ENCODE results near the gene SRSF6.
A peak's percentile ranks its signal among the peaks of the same experiment; 100 is the strongest.
"Not testable (repeated sequence)": the region's sequence is repeated elsewhere in the genome, so short reads cannot be mapped to it uniquely, and the experiment has no call there.

SRSF6 gene

GRCh38 chr20:43457640-43458421, at the start of gene SRSF6:
TSS of gene SRSF6 (plus strand) at chr20:43457896. CDS start at chr20:43458034, 138 bp downstream.
- FAIRE-seq, result no peak
- DNase-seq (ENCODE audit: insufficient read length, low spot score), result peak; percentile 61
- TF ChIP-seq CTCF (IDR thresholded peaks at IDR 0.05; ENCODE audit: insufficient read depth, missing control alignments), result no peak

- TF ChIP-seq CTCF (IDR thresholded peaks at IDR 0.05; ENCODE audit: insufficient read depth, missing control alignments), result peak; percentile 52
- FAIRE-seq (no peak), DNase-seq (ENCODE audit: insufficient read length, low spot score) (no peak)
Observed at GRCh38 chr20:43408848-43409576, 48.7 kb upstream of the SRSF6 start.

GRCh38 chr20:43409577-43409913, 48.2 kb upstream of the SRSF6 start:
- TF ChIP-seq CTCF (IDR thresholded peaks at IDR 0.05; ENCODE audit: insufficient read depth, missing control alignments), result no peak
- FAIRE-seq (no peak), DNase-seq (ENCODE audit: insufficient read length, low spot score) (no peak)

- FAIRE-seq, result no peak
- DNase-seq (ENCODE audit: insufficient read length, low spot score), result no peak
- no peak for TF ChIP-seq CTCF (IDR thresholded peaks at IDR 0.05; ENCODE audit: insufficient read depth, missing control alignments)
Observed at GRCh38 chr20:43415661-43416430, 41.9 kb upstream of the SRSF6 start.

- no peak for FAIRE-seq
- TF ChIP-seq CTCF (IDR thresholded peaks at IDR 0.05; ENCODE audit: insufficient read depth, missing control alignments), result no peak
- DNase-seq (ENCODE audit: insufficient read length, low spot score), result no peak
Observed at GRCh38 chr20:43416591-43417228, 41.0 kb upstream of the SRSF6 start.

- no peak for FAIRE-seq
- no peak for TF ChIP-seq CTCF (IDR thresholded peaks at IDR 0.05; ENCODE audit: insufficient read depth, missing control alignments)
- no peak for DNase-seq (ENCODE audit: insufficient read length, low spot score)
Observed at GRCh38 chr20:43420192-43420591, 37.5 kb upstream of the SRSF6 start.

GRCh38 chr20:43420913-43421312, 36.8 kb upstream of the SRSF6 start:
- FAIRE-seq; DNase-seq (ENCODE audit: insufficient read length, low spot score): not testable (repeated sequence)
